ENCODE measurements around the gene ETV4. TPM values are rescaled to one million over a fixed set of nuclear protein-coding genes. Genes with fewer than 3 reads are reported as not detected.

ETV4 gene
- polyA plus RNA-seq, 2 of the 4 experiments (the other 2 are of a cell fraction) = 18.5 to 39.1 TPM

DNA sequence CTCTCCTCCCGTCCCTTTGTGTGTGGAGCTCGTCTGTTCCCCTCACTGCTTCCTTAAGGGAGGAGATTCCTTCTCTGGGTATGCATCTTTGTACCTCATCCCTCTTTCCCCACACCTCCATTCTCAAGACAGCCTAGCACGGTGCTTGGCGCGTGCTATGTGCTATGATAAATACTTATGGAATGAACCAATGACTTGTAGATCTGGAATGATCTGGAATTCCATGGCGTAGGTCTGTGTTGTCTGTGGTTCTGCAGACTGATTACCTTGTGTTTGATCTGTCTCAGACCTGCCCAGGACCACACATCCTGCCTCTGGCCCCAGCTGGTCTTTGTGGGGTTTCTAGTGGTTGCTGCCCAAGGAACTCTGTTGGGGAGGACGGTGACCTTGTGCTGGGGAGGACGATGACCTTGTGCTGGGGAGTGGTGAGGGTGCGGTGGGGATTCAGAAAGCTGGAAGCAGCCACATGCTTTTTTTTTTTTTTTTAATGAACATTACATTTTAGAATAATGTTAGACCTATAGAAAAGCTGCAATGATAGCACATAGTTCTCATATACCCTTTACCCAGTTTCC, 33.5 kb upstream of the ETV4 start:
- Histone ChIP-seq H3K4me3 (no peak overlapping the region), H3K9me3 (no peaks in the 10 kb centered on the region), H3K27ac (peak overlapping the region; percentile 52 to 78; a peak in 5 of 6 replicates), H3K4me1 (peaks cover 41% of the 10 kb centered on the region), H3K4me2 (peak overlapping the region; percentile 50)
- 51% methylated on average over 9 of the region's 9 CpGs for WGBS (ENCODE audit: missing lambda C conversion rate)
- POLR2A ChIA-PET = interaction anchor here (0.5 to 1.8 kb wide), 3 partner anchors 33 to 103 kb away, joined by 3 to 7 read pairs (median 4); partner anchors contain the start of gene ETV4
- TF ChIP-seq SMC3 (IDR thresholded peaks at IDR 0.05) (no peak), FOSL2 (IDR thresholded peaks at IDR 0.05) (no peak), FOSL2 (CRISPR knock-in tag; IDR thresholded peaks at IDR 0.05) (peak; percentile 65; the same call in 1 of the 2 replicates), BCL3 (IDR thresholded peaks at IDR 0.05) (no peak), CBX8 (IDR thresholded peaks at IDR 0.05) (no peak), NPAS2 (CRISPR knock-in tag; IDR thresholded peaks at IDR 0.05; ENCODE audit: borderline replicate concordance) (no peak), CHD4 (IDR thresholded peaks at IDR 0.05; ENCODE audit: borderline replicate concordance) (no peak), POLR2A (IDR thresholded peaks at IDR 0.05; ENCODE audit: low read length) (no peak), NFE2L2 (conservative IDR thresholded peaks at IDR 0.05; ENCODE audit: low read length) (no peak)
- TF ChIP-seq, protein P1, sequence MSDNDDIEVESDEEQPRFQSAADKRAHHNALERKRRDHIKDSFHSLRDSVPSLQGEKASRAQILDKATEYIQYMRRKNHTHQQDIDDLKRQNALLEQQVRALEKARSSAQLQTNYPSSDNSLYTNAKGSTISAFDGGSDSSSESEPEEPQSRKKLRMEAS (IDR thresholded peaks at IDR 0.05) = peak; percentile 70
- TF ChIP-seq, protein P2, sequence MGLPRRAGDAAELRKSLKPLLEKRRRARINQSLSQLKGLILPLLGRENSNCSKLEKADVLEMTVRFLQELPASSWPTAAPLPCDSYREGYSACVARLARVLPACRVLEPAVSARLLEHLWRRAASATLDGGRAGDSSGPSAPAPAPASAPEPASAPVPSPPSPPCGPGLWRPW (IDR thresholded peaks at IDR 0.05) = no peak
- TF ChIP-seq, protein P3, sequence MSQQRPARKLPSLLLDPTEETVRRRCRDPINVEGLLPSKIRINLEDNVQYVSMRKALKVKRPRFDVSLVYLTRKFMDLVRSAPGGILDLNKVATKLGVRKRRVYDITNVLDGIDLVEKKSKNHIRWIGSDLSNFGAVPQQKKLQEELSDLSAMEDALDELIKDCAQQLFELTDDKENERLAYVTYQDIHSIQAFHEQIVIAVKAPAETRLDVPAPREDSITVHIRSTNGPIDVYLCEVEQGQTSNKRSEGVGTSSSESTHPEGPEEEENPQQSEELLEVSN (IDR thresholded peaks at IDR 0.05; ENCODE audit: borderline replicate concordance, low read depth) = no peak
- ATAC-seq = peak; percentile 40 to 62; a peak in 5 of 6 replicates
- DNase-seq (ENCODE audit: low read depth in 1 of 2, low spot score in 1 of 2) = peak; percentile 43 to 70
- CTCF ChIA-PET = interaction anchor here (0.8 to 12.5 kb wide), 10 partner anchors 12 to 182 kb away, joined by 3 to 257 read pairs (median 4); partner anchors contain the start of genes DHX8 and SOST
- no peak for FAIRE-seq

DNA sequence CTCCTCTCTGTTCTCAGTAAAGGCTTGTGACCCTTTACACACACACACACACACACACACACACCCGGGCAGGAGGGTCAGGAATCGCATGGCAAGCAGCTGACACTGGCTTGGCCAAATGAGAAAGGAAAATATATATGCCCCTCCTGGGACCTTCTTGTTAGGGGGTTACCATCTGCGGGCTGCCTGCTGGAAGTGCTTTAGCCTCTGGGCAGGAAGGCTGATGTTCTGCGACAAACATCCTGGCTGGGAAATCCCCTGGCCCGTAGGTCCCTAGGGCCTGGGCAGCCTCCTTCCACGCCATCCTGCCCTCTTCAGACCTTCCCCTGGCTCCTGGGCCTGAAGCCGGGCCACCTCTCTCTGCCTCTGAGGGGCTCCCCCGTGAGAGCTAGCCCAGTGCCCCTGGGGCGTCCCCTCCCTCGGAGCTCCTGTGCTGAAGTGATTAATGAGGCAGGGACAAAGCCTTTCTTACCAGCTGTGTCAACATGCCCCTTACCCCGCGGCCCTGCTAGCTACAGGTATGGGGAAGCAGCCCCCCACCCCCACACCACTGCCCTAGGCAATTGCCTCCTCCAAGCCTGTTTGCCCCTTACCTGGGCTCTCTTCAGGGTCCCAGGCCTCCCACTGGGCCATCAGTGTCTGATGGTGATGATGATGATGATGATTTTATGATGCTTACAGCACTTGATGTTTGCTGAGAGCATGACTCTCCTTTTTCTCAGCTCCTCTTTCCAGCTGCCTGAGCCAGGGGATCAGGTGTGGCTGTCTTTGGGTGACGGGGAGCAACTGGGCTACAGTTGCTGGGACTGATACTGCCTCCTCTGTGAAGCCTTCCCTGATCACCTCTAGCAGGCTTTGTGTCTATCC, 32.8 kb upstream of the ETV4 start:
- POLR2A ChIA-PET = interaction anchor here (0.5 to 1.8 kb wide), 4 partner anchors 32 to 210 kb away, joined by 3 to 7 read pairs (median 4); partner anchors contain the start of gene ETV4
- CTCF ChIA-PET = interaction anchor here (0.5 to 12.5 kb wide), 18 partner anchors 10 to 183 kb away, joined by 3 to 257 read pairs (median 4); partner anchors contain the start of genes DHX8 and SOST
- DNase-seq (ENCODE audit: low read depth in 1 of 2, low spot score in 1 of 2) (no peak), FAIRE-seq (no peak), ATAC-seq (peak; percentile 39 to 64; a peak in 4 of 6 replicates)
- no peak overlapping the region for H3K4me3 ChIP-seq
- H3K4me1 ChIP-seq = peaks cover 39% of the 10 kb centered on the region
- peak overlapping the region; percentile 52 to 78 for H3K27ac ChIP-seq
- peak overlapping the region; percentile 50 for H3K4me2 ChIP-seq
- 19% methylated on average over 13 of the region's 13 CpGs for WGBS (ENCODE audit: missing lambda C conversion rate)
- H3K9me3 ChIP-seq = no peaks in the 10 kb centered on the region
- TF ChIP-seq, protein P4, sequence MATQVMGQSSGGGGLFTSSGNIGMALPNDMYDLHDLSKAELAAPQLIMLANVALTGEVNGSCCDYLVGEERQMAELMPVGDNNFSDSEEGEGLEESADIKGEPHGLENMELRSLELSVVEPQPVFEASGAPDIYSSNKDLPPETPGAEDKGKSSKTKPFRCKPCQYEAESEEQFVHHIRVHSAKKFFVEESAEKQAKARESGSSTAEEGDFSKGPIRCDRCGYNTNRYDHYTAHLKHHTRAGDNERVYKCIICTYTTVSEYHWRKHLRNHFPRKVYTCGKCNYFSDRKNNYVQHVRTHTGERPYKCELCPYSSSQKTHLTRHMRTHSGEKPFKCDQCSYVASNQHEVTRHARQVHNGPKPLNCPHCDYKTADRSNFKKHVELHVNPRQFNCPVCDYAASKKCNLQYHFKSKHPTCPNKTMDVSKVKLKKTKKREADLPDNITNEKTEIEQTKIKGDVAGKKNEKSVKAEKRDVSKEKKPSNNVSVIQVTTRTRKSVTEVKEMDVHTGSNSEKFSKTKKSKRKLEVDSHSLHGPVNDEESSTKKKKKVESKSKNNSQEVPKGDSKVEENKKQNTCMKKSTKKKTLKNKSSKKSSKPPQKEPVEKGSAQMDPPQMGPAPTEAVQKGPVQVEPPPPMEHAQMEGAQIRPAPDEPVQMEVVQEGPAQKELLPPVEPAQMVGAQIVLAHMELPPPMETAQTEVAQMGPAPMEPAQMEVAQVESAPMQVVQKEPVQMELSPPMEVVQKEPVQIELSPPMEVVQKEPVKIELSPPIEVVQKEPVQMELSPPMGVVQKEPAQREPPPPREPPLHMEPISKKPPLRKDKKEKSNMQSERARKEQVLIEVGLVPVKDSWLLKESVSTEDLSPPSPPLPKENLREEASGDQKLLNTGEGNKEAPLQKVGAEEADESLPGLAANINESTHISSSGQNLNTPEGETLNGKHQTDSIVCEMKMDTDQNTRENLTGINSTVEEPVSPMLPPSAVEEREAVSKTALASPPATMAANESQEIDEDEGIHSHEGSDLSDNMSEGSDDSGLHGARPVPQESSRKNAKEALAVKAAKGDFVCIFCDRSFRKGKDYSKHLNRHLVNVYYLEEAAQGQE (IDR thresholded peaks at IDR 0.05) = no peak
- TF ChIP-seq ZFP36 (IDR thresholded peaks at IDR 0.05; ENCODE audit: borderline replicate concordance, partially characterized antibody) (peak; percentile 82), BCL3 (IDR thresholded peaks at IDR 0.05) (no peak), EP300 (IDR thresholded peaks at IDR 0.05) (0 out of 5 replicates have a peak, but pooled peaks of 1 of the 2 experiments have one; percentile 17), JUN (IDR thresholded peaks at IDR 0.05) (peak in 1 of 2 experiments; percentile 6; a peak in 1 of 5 replicates), PHF8 (IDR thresholded peaks at IDR 0.05; ENCODE audit: borderline replicate concordance, low read depth) (no peak), CHD4 (IDR thresholded peaks at IDR 0.05; ENCODE audit: borderline replicate concordance) (no peak), EHMT2 (IDR thresholded peaks at IDR 0.05; ENCODE audit: low read depth) (no peak)
